GM12873 (cell line): Measurements from ENCODE around the gene DYRK1A.

Experiments
- CTCF ChIP-seq: IDR thresholded peaks from 2 replicates; pipeline ENCODE4 v1.5.1; 2012; ENCODE audit warnings: low read depth, mild to moderate bottlenecking, moderate library complexity, low read length, control low read depth; ENCODE audit not compliant: insufficient read depth; ENCODE audit errors: missing control alignments

The DYRK1A gene

DNA sequence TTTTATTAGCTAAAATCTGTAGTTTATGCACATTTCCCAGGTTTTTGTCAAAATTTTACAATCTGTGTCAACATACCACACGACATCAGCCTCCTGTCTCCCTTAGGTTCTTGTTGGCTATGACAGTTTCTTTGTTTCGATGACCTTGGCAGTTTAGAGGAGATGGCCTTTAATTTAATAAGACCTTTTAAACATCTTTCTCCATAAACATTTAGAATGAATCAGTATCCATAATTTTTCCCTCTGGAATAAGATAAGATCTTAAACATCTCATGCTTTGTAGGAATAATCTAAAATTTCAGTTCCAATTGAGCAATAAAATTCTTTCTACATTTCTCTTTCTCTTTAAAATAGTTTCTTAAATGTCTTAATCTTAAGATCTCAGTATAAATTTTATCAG is 28.7 kb upstream of the DYRK1A start:
- TF ChIP-seq CTCF, result no peak

DNA sequence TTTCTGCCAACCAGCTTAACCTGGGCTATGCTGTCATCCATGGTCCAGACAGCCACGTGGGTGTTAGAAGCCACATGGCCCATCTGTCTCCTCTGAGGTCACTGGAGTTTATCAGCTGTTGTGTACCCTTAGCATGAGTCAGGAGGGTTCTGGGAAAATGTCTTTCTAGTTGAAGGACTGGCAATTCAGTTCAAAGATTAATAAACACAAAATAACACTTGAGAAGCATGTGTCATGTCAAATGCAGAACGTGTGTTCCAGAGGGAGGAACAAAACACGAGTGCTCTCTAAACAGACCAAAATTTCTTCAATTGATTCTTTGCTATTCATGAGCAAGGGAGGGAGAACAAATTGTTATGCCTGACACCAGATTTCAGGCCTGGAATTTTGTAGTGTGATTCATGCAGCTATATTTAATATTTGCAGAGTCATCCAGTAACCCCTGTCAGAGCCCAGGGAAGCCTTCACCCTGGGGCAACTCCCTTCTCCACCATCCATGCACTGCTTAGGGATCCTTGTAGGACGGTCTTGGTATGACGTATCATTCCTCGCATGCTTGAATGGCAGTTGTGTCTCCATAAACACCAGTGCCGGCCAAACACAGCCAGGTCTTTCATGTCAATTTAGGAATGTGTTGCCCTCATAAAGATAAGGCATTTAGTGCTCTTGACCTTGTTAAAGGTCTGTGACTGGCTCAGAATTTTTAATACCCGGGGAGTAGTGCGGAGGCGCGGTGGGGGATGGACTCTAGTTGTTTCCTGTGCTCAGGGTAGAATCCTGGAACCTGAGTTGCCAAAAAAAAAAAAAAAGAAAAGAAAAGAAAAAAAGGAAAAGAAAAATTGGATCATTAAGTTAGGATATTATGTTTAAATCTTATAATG is 27.7 kb upstream of the DYRK1A start:
- TF ChIP-seq CTCF, result no peak

GRCh38 chr21:37339552-37339939 is 27.0 kb upstream of the DYRK1A start:
- TF ChIP-seq CTCF, result no peak

DNA sequence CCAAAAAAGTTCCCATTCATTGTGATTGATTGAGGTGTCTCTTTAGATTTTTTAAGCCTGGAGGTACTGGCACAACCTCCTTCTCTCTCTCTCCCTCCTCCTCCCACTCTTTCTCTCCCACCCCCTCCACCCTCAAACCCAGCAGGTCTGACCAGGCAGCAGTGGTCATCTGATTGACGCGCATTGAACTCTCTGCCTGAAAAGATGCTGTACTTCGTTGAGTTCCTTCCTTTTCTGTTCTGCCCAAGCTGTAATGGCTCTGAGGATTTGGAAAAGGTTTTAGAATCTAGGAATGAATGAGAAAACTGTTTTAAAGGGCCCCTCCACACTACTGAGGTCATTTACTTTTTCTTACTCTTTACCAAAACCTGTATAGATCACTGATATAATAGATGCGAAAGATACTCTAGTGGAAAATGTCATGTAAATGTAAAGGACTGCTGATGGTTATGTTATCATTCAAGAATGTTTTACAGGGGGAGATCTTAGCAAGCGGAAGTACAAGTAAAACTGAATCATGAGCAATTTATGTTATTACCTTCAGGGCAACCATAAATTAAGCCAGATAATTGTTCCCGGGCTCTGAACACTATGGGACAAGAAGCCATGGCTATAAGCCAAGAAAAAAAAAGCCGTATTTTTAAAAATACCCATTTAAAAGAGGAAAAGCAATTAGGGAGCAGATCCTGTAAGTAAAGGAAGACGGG is 25.2 kb upstream of the DYRK1A start:
- TF ChIP-seq CTCF, result no peak

DNA sequence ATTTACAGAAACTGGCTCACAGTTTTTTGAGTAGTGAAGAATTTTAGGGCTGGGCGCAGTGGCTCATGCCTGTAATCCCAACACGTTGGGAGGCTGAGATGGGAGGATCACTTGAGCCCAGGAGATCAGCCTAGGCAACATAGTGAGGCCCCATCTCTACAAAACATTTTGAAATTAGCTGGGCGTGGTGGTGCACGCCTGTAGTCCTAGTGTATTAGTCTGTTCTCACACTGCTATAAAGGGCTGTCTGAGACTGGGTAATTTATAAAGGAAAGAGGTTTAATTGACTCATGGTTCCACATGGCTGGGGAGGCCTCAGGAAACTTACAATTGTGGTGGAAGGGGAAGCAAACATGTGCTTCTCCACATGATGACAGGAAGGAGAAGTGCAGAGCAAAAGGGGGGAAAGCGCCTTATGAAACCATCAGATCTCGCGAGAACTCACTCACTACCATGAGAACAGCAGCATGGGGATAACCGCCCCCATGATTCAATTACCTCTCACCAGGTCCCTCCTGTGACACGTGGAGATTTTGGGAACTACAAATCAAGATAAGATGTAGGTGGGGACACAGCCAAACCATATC is 24.4 kb upstream of the DYRK1A start:
- TF ChIP-seq CTCF, result no peak

GRCh38 chr21:37346841-37347430 is 19.6 kb upstream of the DYRK1A start:
- no peak for TF ChIP-seq CTCF

DNA sequence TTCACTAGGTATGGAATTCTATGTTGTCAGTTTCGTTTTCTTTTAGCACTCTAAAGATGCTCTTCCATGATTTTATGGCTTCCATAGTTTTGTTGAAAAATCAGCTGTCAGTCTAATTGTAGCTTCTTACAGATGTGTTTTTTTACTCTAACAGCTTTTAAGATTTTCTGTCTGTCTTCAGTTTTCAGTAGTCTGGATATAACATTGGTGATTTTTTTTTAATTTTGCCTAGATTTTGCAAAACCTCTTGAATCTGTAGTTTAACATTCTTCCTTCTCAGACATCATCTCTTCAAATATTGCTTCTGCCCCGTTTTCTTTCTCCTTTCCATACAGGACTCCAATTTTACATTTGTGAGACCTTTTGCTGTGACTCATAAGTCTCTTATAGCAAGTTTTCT is 17.9 kb upstream of the DYRK1A start:
- TF ChIP-seq CTCF, result no peak
